H9 (cell line): ENCODE measurements around the gene ZNF14. TPM values are rescaled to one million over a fixed set of nuclear protein-coding genes. Genes with fewer than 3 reads are reported as not detected.

Experiments
- DNase-seq: peaks from one replicate; pipeline ENCODE4 v3.0.0-alpha.2; 2017
- H2AFZ ChIP-seq: one replicate; pipeline ENCODE4 v1.6.1; 2013; ENCODE audit warnings: mild to moderate bottlenecking, low read length, control low read depth, moderate library complexity
- H2AK5ac ChIP-seq: 2 replicates; pipeline ENCODE4 v1.6.1; 2013; ENCODE audit warnings: low read length, control low read depth, mixed read lengths; ENCODE audit not compliant: insufficient read length
- H2BK120ac ChIP-seq: one replicate; pipeline ENCODE4 v1.6.1; 2013; ENCODE audit warnings: low read depth, mild to moderate bottlenecking, low read length, control low read depth, inconsistent platforms; ENCODE audit not compliant: poor library complexity, severe bottlenecking
- H2BK12ac ChIP-seq: 2 replicates; pipeline ENCODE4 v1.6.1; 2013; ENCODE audit warnings: low read length, control low read depth, mixed read lengths, low read depth; ENCODE audit not compliant: insufficient read length
- H2BK15ac ChIP-seq: 2 replicates; pipeline ENCODE4 v1.6.1; 2013; ENCODE audit warnings: low read depth, low read length, control low read depth
- H2BK20ac ChIP-seq: one replicate; pipeline ENCODE4 v1.6.1; 2013; ENCODE audit warnings: low read depth, mild to moderate bottlenecking, low read length, control low read depth, inconsistent platforms; ENCODE audit not compliant: poor library complexity, severe bottlenecking
- H2BK5ac ChIP-seq: 2 replicates; pipeline ENCODE4 v1.6.1; 2013; ENCODE audit warnings: low read length, control low read depth, mixed read lengths; ENCODE audit not compliant: insufficient read length
- H3K14ac ChIP-seq: 2 replicates; pipeline ENCODE4 v1.6.1; 2013; ENCODE audit warnings: low read length, control low read depth; ENCODE audit not compliant: insufficient read depth
- H3K18ac ChIP-seq: 2 replicates; pipeline ENCODE4 v1.6.1; 2013; ENCODE audit warnings: low read depth, mild to moderate bottlenecking, mixed read lengths, low read length, control low read depth; ENCODE audit not compliant: insufficient read length
- H3K23ac ChIP-seq: 2 replicates; pipeline ENCODE4 v1.6.1; 2013; ENCODE audit warnings: low read length, control low read depth, mixed read lengths, low read depth; ENCODE audit not compliant: insufficient read length
- H3K23me2 ChIP-seq: 2 replicates; pipeline ENCODE4 v1.6.1; 2013; ENCODE audit warnings: low read depth, mild to moderate bottlenecking, mixed read lengths, low read length, control low read depth; ENCODE audit not compliant: insufficient read length, poor library complexity, severe bottlenecking
- H3K27ac ChIP-seq: 2 replicates; pipeline ENCODE4 v1.5.1; 2013; ENCODE audit warnings: low read length, control low read depth, mixed read lengths, low read depth; ENCODE audit not compliant: insufficient read length
- H3K27me3 ChIP-seq: 2 replicates; pipeline ENCODE4 v1.6.1; 2013; ENCODE audit warnings: low read length, control low read depth, inconsistent platforms; ENCODE audit not compliant: insufficient read depth
- H3K4ac ChIP-seq: 2 replicates; pipeline ENCODE4 v1.6.1; 2013; ENCODE audit warnings: low read depth, mild to moderate bottlenecking, control low read depth, inconsistent platforms, low read length, moderate library complexity
- H3K4me1 ChIP-seq: 2 replicates; pipeline ENCODE4 v1.6.1; 2013; ENCODE audit warnings: low read length, control low read depth, inconsistent platforms; ENCODE audit not compliant: insufficient read depth
- H3K4me2 ChIP-seq: 2 replicates; pipeline ENCODE4 v1.6.1; 2013; ENCODE audit warnings: low read length, control low read depth, mixed read lengths; ENCODE audit not compliant: insufficient read length, insufficient read depth
- H3K56ac ChIP-seq: 2 replicates; pipeline ENCODE4 v1.6.1; 2013; ENCODE audit warnings: low read depth, mild to moderate bottlenecking, mixed read lengths, low read length, control low read depth; ENCODE audit not compliant: insufficient read length
- H3K79me1 ChIP-seq: 2 replicates; pipeline ENCODE4 v1.6.1; 2013; ENCODE audit warnings: low read depth, mild to moderate bottlenecking, moderate library complexity, low read length, control low read depth, inconsistent platforms; ENCODE audit not compliant: insufficient read depth, poor library complexity, severe bottlenecking
- H3K79me2 ChIP-seq: 2 replicates; pipeline ENCODE4 v1.6.1; 2013; ENCODE audit warnings: low read length, control low read depth, inconsistent platforms; ENCODE audit not compliant: insufficient read depth
- H3K9ac ChIP-seq: 2 replicates; pipeline ENCODE4 v1.6.1; 2013; ENCODE audit warnings: low read length, control low read depth, mixed read lengths; ENCODE audit not compliant: insufficient read length; ENCODE audit errors: extremely low read depth
- H3K9me3 ChIP-seq: one replicate; pipeline ENCODE4 v1.6.1; 2013; ENCODE audit warnings: low read depth, low read length, inconsistent platforms; ENCODE audit not compliant: control insufficient read depth
- H3T11ph ChIP-seq: one replicate; pipeline ENCODE4 v1.6.1; 2013; ENCODE audit warnings: mild to moderate bottlenecking, low read length, control low read depth, inconsistent platforms
- H4K20me1 ChIP-seq: one replicate; pipeline ENCODE4 v1.6.1; 2013; ENCODE audit not compliant: control insufficient read depth, insufficient read length, insufficient read depth
- H4K5ac ChIP-seq: 2 replicates; pipeline ENCODE4 v1.6.1; 2013; ENCODE audit warnings: low read depth, mild to moderate bottlenecking, mixed read lengths, low read length, control low read depth; ENCODE audit not compliant: insufficient read length
- H4K8ac ChIP-seq: replicated peaks from 2 replicates; pipeline ENCODE4 v1.6.1; 2013; ENCODE audit warnings: low read length, control low read depth, mixed read lengths, low read depth; ENCODE audit not compliant: insufficient read length
- H4K91ac ChIP-seq: 2 replicates; pipeline ENCODE4 v1.6.1; 2013; ENCODE audit warnings: low read depth, mild to moderate bottlenecking, moderate library complexity, mixed read lengths, low read length, control low read depth; ENCODE audit not compliant: insufficient read length
- H3K27ac Mint-ChIP-seq, 3 experiments: 2 replicates in 2 of 3; 3 replicates in 1 of 3; pipeline ENCODE4 v1.8.0; 2020 to 2021; ENCODE audit warnings: mixed read lengths in 3 of 3, mild to moderate bottlenecking in 1 of 3, moderate library complexity in 1 of 3
- H3K27me3 Mint-ChIP-seq: 2 replicates; pipeline ENCODE4 v1.8.0; 2021; ENCODE audit warnings: low read depth, mild to moderate bottlenecking, moderate library complexity, mixed read lengths
- H3K36me3 Mint-ChIP-seq, 3 experiments: 2 replicates in 2 of 3; 3 replicates in 1 of 3; pipeline ENCODE4 v1.8.0; 2020 to 2021; ENCODE audit warnings: low read depth in 3 of 3, mixed read lengths in 3 of 3; ENCODE audit not compliant: insufficient read depth in 1 of 3
- H3K4me1 Mint-ChIP-seq, 2 experiments: 2 replicates each; pipeline ENCODE4 v1.8.0; 2020; ENCODE audit warnings: mixed read lengths in 2 of 2
- H3K4me3 Mint-ChIP-seq, 2 experiments: 2 replicates in 1 of 2; 3 replicates in 1 of 2; pipeline ENCODE4 v1.8.0; 2020 to 2021; ENCODE audit warnings: mild to moderate bottlenecking in 2 of 2, mixed read lengths in 2 of 2, moderate library complexity in 1 of 2
- H3K9me3 Mint-ChIP-seq, 2 experiments: 2 replicates in 1 of 2; 3 replicates in 1 of 2; pipeline ENCODE4 v1.8.0; 2020; ENCODE audit warnings: mild to moderate bottlenecking in 2 of 2, mixed read lengths in 2 of 2, moderate library complexity in 1 of 2
- CTCF ChIP-seq: fragments of 200-600 bp; sonication (generic); conservative IDR thresholded peaks from 3 replicates; pipeline ENCODE4 v1.8.0; 2021; ENCODE audit warnings: antibody characterized with exemption, mild to moderate bottlenecking
- WGBS: extraction: QIAGEN DNeasy Blood & Tissue Kit; methylation state at CpG from one replicate; pipeline ENCODE4 v1.1.7; 2013; ENCODE audit warnings: missing lambda C conversion rate, low lambda C conversion rate, mixed read lengths; ENCODE audit not compliant: insufficient read length; ENCODE audit errors: extremely low coverage; 5-methylcytosine and 5-hydroxymethylcytosine counted together
- total RNA-seq: library from RNA; stranded (reverse); gene quantifications from 2 replicates; pipeline ENCODE4 v1.2.1, GENCODE V29; 2021

The ZNF14 gene
- total RNA-seq, 1 experiment from 2014 or later: 8.3 TPM

GRCh38 chr19:19750842-19751790 lies 18.2 kb upstream of the ZNF14 start:
- Histone ChIP-seq H3K23ac (no peak overlapping the region), H4K91ac (no peak overlapping the region), H4K8ac (no peak overlapping the region), H3K56ac (no peak overlapping the region), H2BK15ac (no peak overlapping the region), H3K79me2 (no peaks in the 10 kb centered on the region), H3T11ph (no peak overlapping the region), H3K9me3 (no peaks in the 10 kb centered on the region), H2BK20ac (no peak overlapping the region), H4K5ac (no peak overlapping the region), H2BK12ac (no peak overlapping the region), H3K27me3 (no peaks in the 10 kb centered on the region), H2AFZ (no peak overlapping the region), H4K20me1 (peaks cover 2% of the 10 kb centered on the region), H3K27ac (no peak overlapping the region), H3K18ac (no peak overlapping the region), H3K4me1 (no peaks in the 10 kb centered on the region), H3K79me1 (no peaks in the 10 kb centered on the region), H2BK5ac (no peak overlapping the region), H3K4ac (no peak overlapping the region), H2BK120ac (no peak overlapping the region), H3K4me2 (no peak overlapping the region), H3K9ac (no peak overlapping the region), H2AK5ac (no peak overlapping the region), H3K14ac (no peak overlapping the region), H3K23me2 (no peaks in the 10 kb centered on the region)
- WGBS: no CpG with 5 or more reads among the region's 40 CpGs
- Mint-ChIP-seq H3K36me3 (peaks cover 0 to 4% (median 2%) of the 10 kb centered on the region in 3 experiments; a peak in 3 of 7 replicates), H3K4me1 (no peaks in the 10 kb centered on the region), H3K27ac (no peak overlapping the region), H3K9me3 (peaks cover 28 to 50% of the 10 kb centered on the region in 2 experiments), H3K4me3 (no peak overlapping the region; a peak in 1 of 5 replicates), H3K27me3 (peaks cover 10% of the 10 kb centered on the region)
- peak; percentile 21 for DNase-seq
- no peak for TF ChIP-seq CTCF
